ENCODE data around the gene SMKR1. TPM values are rescaled to one million over a fixed set of nuclear protein-coding genes. Genes with fewer than 3 reads are reported as not detected.

SMKR1 gene
- total and polyA plus RNA-seq, 2 of the 8 experiments (the other 6 are each of a cell fraction or from before 2014, with no cell fraction given), result 0.39 to 1.6 TPM

DNA sequence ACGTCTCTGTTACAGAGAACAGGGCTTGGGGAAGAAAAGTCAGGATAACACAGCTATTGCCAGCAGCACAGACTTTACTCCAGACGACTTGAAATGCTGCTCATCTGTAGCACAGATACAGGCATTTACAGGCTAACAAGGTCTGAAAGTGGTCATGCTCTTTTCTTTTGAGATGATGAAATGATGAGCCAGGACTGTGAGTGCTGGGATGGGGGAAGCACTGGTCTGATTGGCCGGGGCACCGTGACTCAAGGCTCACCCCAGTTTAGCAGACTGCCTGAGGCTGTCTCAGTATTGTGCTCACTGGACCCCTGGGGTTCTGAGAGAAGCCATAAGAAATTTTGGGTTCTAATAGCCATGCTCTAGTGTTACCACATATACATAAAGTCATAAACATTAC is 12.4 kb downstream of the SMKR1 start:
- DNase-seq (ENCODE audit: low read depth in 1 of 2, low spot score in 2 of 2) (no peak), FAIRE-seq (no peak)
- no peaks in the 10 kb centered on the region for H3K27me3 ChIP-seq (replicated peaks in 1 of 4; ENCODE audit: control insufficient read depth in 3 of 4, extremely low read depth in 1 of 4, insufficient read depth in 3 of 4, low read length in 3 of 4)
- peak overlapping the region; percentile 84; the same call in 1 of the 2 replicates for H2AFZ ChIP-seq (ENCODE audit: low read length)
- no peaks in the 10 kb centered on the region for H3K79me2 ChIP-seq (ENCODE audit: control insufficient read depth in 1 of 2, insufficient read depth in 2 of 2, low read length in 2 of 2)
- no peak overlapping the region for H3K4ac ChIP-seq (replicated peaks; ENCODE audit: insufficient read length, low read depth, low read length)
- no peak overlapping the region; a peak in 1 of 4 replicates for H3K4me2 ChIP-seq (ENCODE audit: insufficient read depth in 1 of 2, low read depth in 2 of 2, low read length in 2 of 2)
- H3K23ac ChIP-seq (ENCODE audit: insufficient read length), result no peak overlapping the region
- no peak overlapping the region for H3K9ac ChIP-seq (replicated peaks in 1 of 4; ENCODE audit: extremely low read depth in 1 of 4, low read depth in 3 of 4, low read length in 3 of 4)
- H4K91ac ChIP-seq (replicated peaks; ENCODE audit: insufficient read length, low read length), result no peak overlapping the region
- peaks cover 2 to 9% (median 5%) of the 10 kb centered on the region in 4 experiments for H3K4me1 ChIP-seq (replicated peaks in 1 of 4; ENCODE audit: control insufficient read depth in 3 of 4, insufficient read depth in 4 of 4, low read length in 3 of 4)
- H3K36me3 ChIP-seq (ENCODE audit: control insufficient read depth in 2 of 4, insufficient read depth in 4 of 4, low read length in 3 of 4), result no peaks in the 10 kb centered on the region
- no peak overlapping the region for H2BK15ac ChIP-seq (ENCODE audit: low read length)
- TF ChIP-seq HDAC2 (IDR thresholded peaks at IDR 0.05; ENCODE audit: borderline replicate concordance in 1 of 2, low read depth in 2 of 2, low read length in 2 of 2) (no peak), POLR2AphosphoS5 (IDR thresholded peaks at IDR 0.05; ENCODE audit: low read depth, low read length) (no peak), GABPA (IDR thresholded peaks at IDR 0.05; ENCODE audit: borderline replicate concordance, insufficient read depth, low read length) (no peak)
- no peak overlapping the region for H3K18ac ChIP-seq (ENCODE audit: extremely low read depth, low read length)
- H3K23me2 ChIP-seq (ENCODE audit: low read depth, low read length), result no peaks in the 10 kb centered on the region
- H2BK20ac ChIP-seq (ENCODE audit: low read length), result no peak overlapping the region
- H2BK12ac ChIP-seq (ENCODE audit: low read depth, low read length), result no peak overlapping the region
- ChIA-PET POLR2A (ENCODE audit: partially characterized antibody) (interaction anchor here (0.7 to 1.0 kb wide), 2 partner anchors 8 to 14 kb away, joined by 3 to 4 read pairs; no protein-coding TSS in a partner anchor), CTCF (ENCODE audit: partially characterized antibody) (interaction anchor here (1.1 to 1.7 kb wide), 3 partner anchors 13 to 21 kb away, joined by 3 to 5 read pairs (median 3); no protein-coding TSS in a partner anchor)
- WGBS, 2 experiments (ENCODE audit: extremely low coverage in 1 of 2, insufficient coverage in 1 of 2, insufficient read length in 1 of 2, insufficient replicate concordance in 2 of 2, low coverage in 1 of 2, low lambda C conversion rate in 2 of 2, missing lambda C conversion rate in 1 of 2), result 42% methylated on average over 4 of the region's 4 CpGs; no CpG with 5 or more reads in 1 of the 2 experiments
- H2BK5ac ChIP-seq (ENCODE audit: low read depth, low read length), result no peak overlapping the region
- no peaks in the 10 kb centered on the region for H3K9me3 ChIP-seq (ENCODE audit: insufficient read depth in 2 of 2, low read depth in 1 of 2, low read length in 1 of 2)
- no peak overlapping the region for H3K4me3 ChIP-seq (ENCODE audit: extremely low read depth in 1 of 4, insufficient read depth in 2 of 4, low read depth in 3 of 4, low read length in 4 of 4)
- no peak overlapping the region for H4K8ac ChIP-seq (ENCODE audit: extremely low read depth, insufficient read depth, low read length)
- H4K5ac ChIP-seq (ENCODE audit: insufficient read length, low read depth, low read length), result no peak overlapping the region
- no peak overlapping the region for H2BK120ac ChIP-seq (replicated peaks; ENCODE audit: low read depth, low read length)
- H3K79me1 ChIP-seq (ENCODE audit: low read depth, low read length), result no peaks in the 10 kb centered on the region
- H4K20me1 ChIP-seq (replicated peaks in 1 of 2; ENCODE audit: control insufficient read depth in 1 of 2, insufficient read depth in 2 of 2, low read length in 2 of 2), result no peaks in the 10 kb centered on the region
- H3K56ac ChIP-seq (replicated peaks; ENCODE audit: insufficient read length, low read depth, low read length), result no peak overlapping the region
- no peak overlapping the region for H3K27ac ChIP-seq (ENCODE audit: low read depth, low read length)
- no peak overlapping the region for H2AK5ac ChIP-seq (ENCODE audit: low read depth, low read length)
- H3K14ac ChIP-seq (ENCODE audit: insufficient read length), result no peak overlapping the region
